GM08714 (cell line): Measurements from ENCODE around the gene SCD.
A peak's percentile ranks its signal among the peaks of the same experiment; 100 is the strongest.

Source experiments
- H3K4me3 ChIP-seq: fragments of 200-500 bp; sonication (Bioruptor generic); 2 replicates; pipeline ENCODE4 v1.5.1; 2014; ENCODE audit warnings: mild to moderate bottlenecking, low read length, inconsistent platforms
- ZNF274 ChIP-seq: IDR thresholded peaks from 2 replicates; pipeline ENCODE4 v1.6.1; 2012; ENCODE audit warnings: mild to moderate bottlenecking, low read depth, low read length

The SCD gene

GRCh38 chr10:100348389-100348927, 1.4 kb downstream of the SCD start:
- H3K4me3 ChIP-seq: peak overlapping the region; percentile 83
- no peak for TF ChIP-seq ZNF274

GRCh38 chr10:100349087-100349486, 2.1 kb downstream of the SCD start:
- no peak for TF ChIP-seq ZNF274
- 0 out of 2 replicates have a peak overlapping the region, but pooled peaks have one; percentile 83 for H3K4me3 ChIP-seq

DNA sequence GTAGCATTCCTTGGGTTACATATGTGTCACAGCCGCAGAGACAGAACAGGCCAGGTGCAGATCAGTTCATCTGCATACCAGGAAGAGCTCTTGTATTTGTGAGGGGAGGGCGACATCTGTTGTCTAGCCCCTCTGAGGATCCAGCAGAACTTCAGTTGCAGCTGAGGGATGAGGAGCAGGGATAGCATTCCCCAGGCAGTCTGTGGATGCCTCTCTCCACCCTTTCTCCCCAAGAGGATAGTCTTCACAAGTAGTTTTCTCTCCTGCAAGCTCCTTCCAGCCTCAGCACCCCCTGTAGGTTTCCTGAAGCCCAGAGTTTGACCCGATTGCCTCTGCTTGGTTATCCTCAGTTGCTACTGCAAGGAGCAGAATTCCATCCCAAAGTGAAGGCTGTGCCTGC, 2.6 kb downstream of the SCD start:
- no peak for TF ChIP-seq ZNF274
- H3K4me3 ChIP-seq: no peak overlapping the region

DNA sequence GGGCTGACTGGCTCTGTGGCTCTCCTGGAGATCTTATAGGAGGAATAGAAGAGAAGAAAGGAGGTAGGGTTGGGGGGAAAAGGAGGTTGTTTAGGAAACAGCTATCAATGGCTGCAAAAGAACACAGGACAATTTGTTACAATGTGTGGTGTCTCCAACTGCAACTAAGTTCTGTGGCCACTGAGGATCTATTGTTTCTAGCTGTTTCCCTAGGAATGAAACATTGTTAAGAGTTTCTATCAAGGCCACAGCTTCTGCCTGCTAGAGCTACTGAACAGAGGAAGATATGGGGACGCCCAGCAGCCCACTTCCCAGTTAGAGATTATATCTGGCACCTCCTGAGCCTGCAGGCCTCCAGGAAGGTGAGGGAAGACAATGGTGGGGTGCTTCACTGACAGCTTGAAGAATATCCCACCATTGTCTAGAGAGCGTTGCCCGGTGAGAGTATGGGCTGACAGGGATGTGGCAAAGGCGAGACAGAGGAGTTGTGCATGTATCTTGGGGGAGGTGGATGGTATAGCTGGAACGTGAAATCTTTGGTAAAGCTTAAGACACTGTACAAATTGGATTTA, 4.0 kb downstream of the SCD start:
- TF ChIP-seq ZNF274: no peak
- H3K4me3 ChIP-seq: no peak overlapping the region

- TF ChIP-seq ZNF274: no peak
- no peak overlapping the region for H3K4me3 ChIP-seq
These were observed 6.9 kb downstream of the SCD start for GRCh38 chr10:100353770-100354485.

DNA sequence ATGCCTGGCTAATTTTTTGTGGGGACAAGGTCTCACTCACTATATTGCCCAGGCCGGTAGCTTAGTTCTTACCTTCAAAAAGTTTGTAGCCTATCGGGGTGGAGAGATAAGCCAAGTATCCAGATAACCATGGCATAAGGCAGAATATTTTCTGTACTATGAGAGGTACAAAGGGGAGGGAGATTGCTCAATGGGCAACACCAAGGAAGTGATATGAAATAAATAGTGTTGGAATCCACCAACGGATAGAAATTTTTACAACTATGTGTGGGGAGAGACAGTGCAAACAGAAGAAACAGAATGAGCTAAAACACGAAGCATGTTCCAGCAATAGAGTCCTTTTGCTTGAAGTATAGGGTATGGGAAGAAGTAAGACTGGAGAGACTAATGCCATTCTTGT, 8.1 kb downstream of the SCD start:
- no peak for TF ChIP-seq ZNF274
- H3K4me3 ChIP-seq: no peak overlapping the region

- no peak for TF ChIP-seq ZNF274
- H3K4me3 ChIP-seq: no peak overlapping the region
These were observed 9.3 kb downstream of the SCD start for GRCh38 chr10:100356067-100357017.

GRCh38 chr10:100357059-100357858, 10.2 kb downstream of the SCD start:
- TF ChIP-seq ZNF274: no peak
- H3K4me3 ChIP-seq: no peak overlapping the region

- TF ChIP-seq ZNF274: no peak
- H3K4me3 ChIP-seq: no peak overlapping the region
These were observed 12.0 kb downstream of the SCD start for GRCh38 chr10:100359030-100359432.

DNA sequence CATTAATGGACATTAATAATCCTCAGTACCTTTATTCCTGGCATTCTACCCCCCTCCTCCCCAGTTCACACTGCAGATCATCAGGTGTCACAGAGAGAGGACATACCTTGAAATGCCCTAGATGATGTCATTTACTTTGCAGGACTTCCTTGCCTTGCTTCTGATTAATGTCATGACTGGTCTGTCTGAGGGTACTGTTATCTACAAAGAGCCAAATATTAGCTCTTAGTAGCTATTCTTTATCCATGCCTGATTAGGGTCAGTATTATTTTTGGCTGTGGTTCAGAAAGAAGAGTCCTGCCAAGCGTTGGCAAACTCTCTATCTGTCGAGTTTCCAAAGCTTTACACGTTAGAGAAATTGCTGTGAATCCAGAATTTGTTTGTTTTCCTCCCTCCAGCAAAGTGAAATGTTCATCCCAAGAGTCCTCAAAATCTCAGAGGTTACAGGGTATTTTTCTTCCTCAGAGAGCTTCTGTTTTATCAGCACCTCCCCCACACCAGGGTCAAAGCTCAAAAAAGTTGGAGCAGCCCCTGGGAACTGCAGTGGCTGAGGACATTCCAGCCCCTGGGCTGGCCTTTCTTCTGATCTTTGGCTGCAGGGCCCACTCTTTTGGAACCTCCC, 12.6 kb downstream of the SCD start:
- no peak for TF ChIP-seq ZNF274
- H3K4me3 ChIP-seq: no peak overlapping the region

GRCh38 chr10:100360234-100360633, 13.2 kb downstream of the SCD start:
- no peak overlapping the region for H3K4me3 ChIP-seq
- no peak for TF ChIP-seq ZNF274

DNA sequence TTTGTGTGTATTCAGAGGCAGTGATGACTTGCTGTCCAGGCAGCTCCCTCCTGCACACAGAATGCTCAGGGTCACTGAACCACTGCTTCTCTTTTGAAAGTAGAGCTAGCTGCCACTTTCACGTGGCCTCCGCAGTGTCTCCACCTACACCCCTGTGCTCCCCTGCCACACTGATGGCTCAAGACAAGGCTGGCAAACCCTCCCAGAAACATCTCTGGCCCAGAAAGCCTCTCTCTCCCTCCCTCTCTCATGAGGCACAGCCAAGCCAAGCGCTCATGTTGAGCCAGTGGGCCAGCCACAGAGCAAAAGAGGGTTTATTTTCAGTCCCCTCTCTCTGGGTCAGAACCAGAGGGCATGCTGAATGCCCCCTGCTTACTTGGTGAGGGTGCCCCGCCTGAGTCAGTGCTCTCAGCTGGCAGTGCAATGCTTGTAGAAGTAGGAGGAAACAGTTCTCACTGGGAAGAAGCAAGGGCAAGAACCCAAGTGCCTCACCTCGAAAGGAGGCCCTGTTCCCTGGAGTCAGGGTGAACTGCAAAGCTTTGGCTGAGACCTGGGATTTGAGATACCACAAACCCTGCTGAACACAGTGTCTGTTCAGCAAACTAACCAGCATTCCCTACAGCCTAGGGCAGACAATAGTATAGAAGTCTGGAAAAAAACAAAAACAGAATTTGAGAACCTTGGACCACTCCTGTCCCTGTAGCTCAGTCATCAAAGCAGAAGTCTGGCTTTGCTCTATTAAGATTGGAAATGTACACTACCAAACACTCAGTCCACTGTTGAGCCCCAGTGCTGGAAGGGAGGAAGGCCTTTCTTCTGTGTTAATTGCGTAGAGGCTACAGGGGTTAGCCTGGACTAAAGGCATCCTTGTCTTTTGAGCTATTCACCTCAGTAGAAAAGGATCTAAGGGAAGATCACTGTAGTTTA, 15.8 kb downstream of the SCD start:
- TF ChIP-seq ZNF274: no peak
- no peak overlapping the region for H3K4me3 ChIP-seq
